Measurements from ENCODE around the gene TPCN2. TPM values are rescaled to one million over a fixed set of nuclear protein-coding genes. Genes with fewer than 3 reads are reported as not detected.

The TPCN2 gene
- total RNA-seq, 1 donor from 2014 or later, result 9.5 TPM

GRCh38 chr11:69155302-69156234 lies 106.8 kb downstream of the TPCN2 start, which contains the start of gene SMIM38:
Gene SMIM38 (plus strand): TSS chr11:69155935. CDS start chr11:69157847, 1,912 bp downstream.
- no peak within 1 kb of the TSS for H3K4me3 ChIP-seq (ENCODE audit: insufficient read depth, low read depth, low read length)
- no peaks in the 10 kb centered on the region for H4K20me1 ChIP-seq (ENCODE audit: insufficient read depth, low read length)
- Mint-ChIP-seq H3K36me3 (ENCODE audit: low read depth, unreplicated experiment) (no peaks in the 10 kb centered on the region), H3K4me1 (ENCODE audit: low read depth, unreplicated experiment) (peaks cover 2% of the 10 kb centered on the region), H3K27me3 (ENCODE audit: low read depth, unreplicated experiment) (peaks cover 39% of the 10 kb centered on the region), H3K4me3 (ENCODE audit: unreplicated experiment) (no peak within 1 kb of the TSS), H3K9me3 (ENCODE audit: unreplicated experiment) (no peaks in the 10 kb centered on the region), H3K27ac (ENCODE audit: unreplicated experiment) (no peak within 1 kb of the TSS)
- no peaks in the 10 kb centered on the region for H3K27me3 ChIP-seq (ENCODE audit: insufficient read depth, low read length)
- FAIRE-seq, result no peak
- H3K9ac ChIP-seq (ENCODE audit: low read length), result peak within 1 kb of the TSS; percentile 70
- peak within 1 kb of the TSS; percentile 71 for H3K4me2 ChIP-seq (ENCODE audit: low read length)
- H3K9me3 ChIP-seq (ENCODE audit: insufficient read depth, low read depth, low read length), result no peaks in the 10 kb centered on the region
- H3K79me2 ChIP-seq (ENCODE audit: insufficient read depth, low read length), result no peaks in the 10 kb centered on the region
- H3K27ac ChIP-seq (ENCODE audit: low read depth, low read length), result peak within 1 kb of the TSS; percentile 56
- TF ChIP-seq CTCF (IDR thresholded peaks at IDR 0.05; ENCODE audit: insufficient read depth, low read depth, low read length), result no peak
- TF ChIP-seq EZH2 (IDR thresholded peaks at IDR 0.05; ENCODE audit: insufficient read depth, low read length), result no peak
- no peak for DNase-seq (ENCODE audit: low read depth)
- peaks cover 34% of the 10 kb centered on the region for H3K4me1 ChIP-seq (ENCODE audit: insufficient read depth, low read length)
- peak within 1 kb of the TSS; percentile 82 for H2AFZ ChIP-seq (ENCODE audit: low read depth, low read length)
- H3K36me3 ChIP-seq (ENCODE audit: insufficient read depth, low read length), result no peaks in the 10 kb centered on the region

- FAIRE-seq (no peak), DNase-seq (ENCODE audit: low read depth) (no peak)
- H3K27ac Mint-ChIP-seq (ENCODE audit: unreplicated experiment), result no peak overlapping the region
- Histone ChIP-seq H3K36me3 (ENCODE audit: insufficient read depth, low read length) (no peaks in the 10 kb centered on the region), H3K9ac (ENCODE audit: low read length) (no peak overlapping the region), H2AFZ (ENCODE audit: low read depth, low read length) (no peak overlapping the region), H3K9me3 (ENCODE audit: insufficient read depth, low read depth, low read length) (no peaks in the 10 kb centered on the region), H3K4me1 (ENCODE audit: insufficient read depth, low read length) (peaks cover 34% of the 10 kb centered on the region), H3K4me2 (ENCODE audit: low read length) (no peak overlapping the region), H3K79me2 (ENCODE audit: insufficient read depth, low read length) (no peaks in the 10 kb centered on the region), H3K4me3 (ENCODE audit: insufficient read depth, low read depth, low read length) (no peak overlapping the region), H3K27ac (ENCODE audit: low read depth, low read length) (no peak overlapping the region), H4K20me1 (ENCODE audit: insufficient read depth, low read length) (no peaks in the 10 kb centered on the region), H3K27me3 (ENCODE audit: insufficient read depth, low read length) (no peaks in the 10 kb centered on the region)
- peaks cover 40% of the 10 kb centered on the region for H3K27me3 Mint-ChIP-seq (ENCODE audit: low read depth, unreplicated experiment)
- H3K4me3 Mint-ChIP-seq (ENCODE audit: unreplicated experiment), result no peak overlapping the region
- H3K36me3 Mint-ChIP-seq (ENCODE audit: low read depth, unreplicated experiment), result no peaks in the 10 kb centered on the region
- H3K4me1 Mint-ChIP-seq (ENCODE audit: low read depth, unreplicated experiment), result peaks cover 2% of the 10 kb centered on the region
- TF ChIP-seq EZH2 (IDR thresholded peaks at IDR 0.05; ENCODE audit: insufficient read depth, low read length) (no peak), CTCF (IDR thresholded peaks at IDR 0.05; ENCODE audit: insufficient read depth, low read depth, low read length) (no peak)
- H3K9me3 Mint-ChIP-seq (ENCODE audit: unreplicated experiment), result no peaks in the 10 kb centered on the region
Measured at GRCh38 chr11:69156235-69156639, 107.5 kb downstream of the TPCN2 start.
